Pancreas (tissue), 10 donors: Measurements from ENCODE around the gene TMEM198. TPM values are rescaled to one million over a fixed set of nuclear protein-coding genes. Genes with fewer than 3 reads are reported as not detected.

Source experiments
- ATAC-seq, 4 donors: fragments of 200-7000 bp; cut with Tn5 transposase; one replicate each; pipeline versions ENCODE4 v1.8.0 to v1.9.1; 2020; ENCODE audit warnings: mild to moderate bottlenecking in 4 of 4, moderate library complexity in 4 of 4
- DNase-seq, 6 donors: peaks; one replicate each; pipeline ENCODE4 v3.0.0-alpha.2; 2020
- FAIRE-seq: peaks from 2 replicates; lab custom pipeline; 2012; peaks lifted over from hg19 to GRCh38; lab: Jason Lieb, UNC
- H3K27ac ChIP-seq, 4 donors: fragments of 200-600 bp; sonication (generic); 1 replicate in 3 of 4; 2 replicates in 1 of 4; pipeline versions ENCODE4 v1.5.0 to v1.8.0; 2020
- H3K27me3 ChIP-seq, 4 donors: fragments of 200-600 bp; one replicate each; pipeline ENCODE4 v1.8.0; 2021
- H3K36me3 ChIP-seq, 3 donors: fragments of 200-600 bp; sonication (generic) in 1 of 3; one replicate each; pipeline versions ENCODE4 v1.5.0 to v1.8.0; 2020 to 2021
- H3K4me1 ChIP-seq, 3 donors: fragments of 200-600 bp; one replicate each; pipeline ENCODE4 v1.8.0; 2021
- H3K4me3 ChIP-seq, 4 donors: fragments of 200-600 bp; sonication (generic) in 2 of 4; one replicate each; pipeline versions ENCODE4 v1.5.0 to v1.8.0; 2020 to 2021
- H3K9me3 ChIP-seq, 4 donors: fragments of 200-600 bp; one replicate each; pipeline ENCODE4 v1.8.0; 2021
- CTCF ChIP-seq, 4 donors: fragments of 200-600 bp; sonication (generic) in 3 of 4; IDR thresholded peaks; one replicate each; pipeline versions ENCODE4 v1.5.0 to v1.8.0; 2021; ENCODE audit warnings: antibody characterized with exemption in 4 of 4
- WGBS, 2 donors: extraction: QIAGEN DNeasy Blood & Tissue Kit; methylation state at CpG; one replicate each; pipeline ENCODE4 v1.1.7; 2013; 5-methylcytosine and 5-hydroxymethylcytosine counted together
- intact Hi-C, 3 donors: fragments of 100-400 bp; cut with DNase I; formaldehyde crosslinking; loops; one replicate each; pipeline versions ENCODE4 v1.11.1 to v1.14.2; 2022
- polyA plus RNA-seq, 2 donors: library from polyadenylated mRNA; stranded (reverse); fragments of 200-250 nt; gene quantifications; one replicate each; pipeline ENCODE4 v1.2.3, GENCODE V29; 2013
- total RNA-seq, 6 donors: library from RNA; stranded (reverse); fragmentation: NEBNext Ultra II Directional in 4 of 6; extraction: Animal tissue kit (Norgen Biotek cat#: 25700) in 4 of 6; gene quantifications; one replicate each; pipeline versions ENCODE4 v1.2.1 to v1.2.4, GENCODE V29; 2021 to 2023
- donor health status: healthy with polysubstance abuse.
- donor health status: DM: no; HTN: no; CAD: no; lungs with moderate emphysema.
- donor health status: DM: no; HTN: no; CAD: no.
- donor health status: control.
- donor health status: control.
- donor health status: Bipolar disorder and iron deficiency.
- donor health status: DM: yes; HTN: yes; CAD: no.
- donor health status: DM: no; HTN: no; CAD: no.
- donor health status: DM: no; HTN: no; CAD: no.
- donor health status: DM: yes; HTN: yes; CAD: no.

TMEM198 gene
- total and polyA plus RNA-seq, 8 donors, result 2.6 to 13.3 (median 5.9) TPM

- ATAC-seq (no peak), DNase-seq (no peak), FAIRE-seq (no peak)
- 21 to 30% methylated on average over 1 of the region's 1 CpG for WGBS, 2 donors
- intact Hi-C loops, result no loop called here
- no peaks in the 10 kb centered on the region for H3K27me3 ChIP-seq
- H3K27ac ChIP-seq, result no peak overlapping the region
- H3K36me3 ChIP-seq, result peaks cover 0 to 9% (median 0%) of the 10 kb centered on the region in 3 donors
- TF ChIP-seq CTCF (IDR thresholded peaks at IDR 0.05), result no peak
- peak overlapping the region; percentile 61 to 67 (median 64) for H3K4me3 ChIP-seq
- H3K9me3 ChIP-seq, result no peaks in the 10 kb centered on the region
- peaks cover 0 to 15% (median 4%) of the 10 kb centered on the region in 3 donors for H3K4me1 ChIP-seq
These were observed 44.3 kb upstream of the TMEM198 start for GRCh38 chr2:219499555-219499954.

- H3K4me3 ChIP-seq, result no peak overlapping the region
- DNase-seq (no peak), FAIRE-seq (no peak), ATAC-seq (no peak)
- WGBS, 2 donors, result 85 to 88% methylated on average over 2 of the region's 2 CpGs
- peaks cover 0 to 15% (median 4%) of the 10 kb centered on the region in 3 donors for H3K4me1 ChIP-seq
- intact Hi-C loops, result no loop called here
- TF ChIP-seq CTCF (IDR thresholded peaks at IDR 0.05), result no peak
- H3K27me3 ChIP-seq, result no peaks in the 10 kb centered on the region
- peaks cover 0 to 10% (median 0%) of the 10 kb centered on the region in 3 donors for H3K36me3 ChIP-seq
- no peaks in the 10 kb centered on the region for H3K9me3 ChIP-seq
- no peak overlapping the region for H3K27ac ChIP-seq
These were observed 43.7 kb upstream of the TMEM198 start for GRCh38 chr2:219500135-219500534.

- intact Hi-C loops, result no loop called here
- DNase-seq, result peak in 1 of 6 donors; percentile 45
- H3K4me1 ChIP-seq, result peaks cover 0 to 15% (median 4%) of the 10 kb centered on the region in 3 donors
- no peaks in the 10 kb centered on the region for H3K27me3 ChIP-seq
- 91 to 95% methylated on average over 14 of the region's 14 CpGs for WGBS, 2 donors
- ATAC-seq, result no peak
- H3K36me3 ChIP-seq, result peaks cover 0 to 23% (median 0%) of the 10 kb centered on the region in 3 donors
- H3K27ac ChIP-seq, result no peak overlapping the region
- H3K9me3 ChIP-seq, result no peaks in the 10 kb centered on the region
- TF ChIP-seq CTCF (IDR thresholded peaks at IDR 0.05), result no peak
- no peak overlapping the region for H3K4me3 ChIP-seq
- no peak for FAIRE-seq
These were observed 42.0 kb upstream of the TMEM198 start for GRCh38 chr2:219501849-219502248.

- Histone ChIP-seq H3K27me3 (no peaks in the 10 kb centered on the region), H3K4me3 (no peak overlapping the region), H3K4me1 (peaks cover 0 to 10% (median 4%) of the 10 kb centered on the region in 3 donors), H3K27ac (no peak overlapping the region), H3K9me3 (no peaks in the 10 kb centered on the region), H3K36me3 (peaks cover 0 to 23% (median 0%) of the 10 kb centered on the region in 3 donors)
- intact Hi-C loops, result no loop called here
- DNase-seq (peak in 1 of 6 donors; percentile 7), ATAC-seq (no peak), FAIRE-seq (no peak)
- no peak for TF ChIP-seq CTCF (IDR thresholded peaks at IDR 0.05)
These were observed 41.2 kb upstream of the TMEM198 start for GRCh38 chr2:219502618-219503017.

GRCh38 chr2:219505585-219505984 lies 38.2 kb upstream of the TMEM198 start:
- ATAC-seq (no peak), DNase-seq (no peak), FAIRE-seq (no peak)
- Histone ChIP-seq H3K9me3 (no peaks in the 10 kb centered on the region), H3K4me3 (no peak overlapping the region), H3K4me1 (peaks cover 0 to 4% (median 0%) of the 10 kb centered on the region in 3 donors), H3K27me3 (no peaks in the 10 kb centered on the region), H3K36me3 (peaks cover 0 to 23% (median 0%) of the 10 kb centered on the region in 3 donors), H3K27ac (no peak overlapping the region)
- no peak for TF ChIP-seq CTCF (IDR thresholded peaks at IDR 0.05)
- WGBS, 2 donors, result 88 to 91% methylated on average over 9 of the region's 9 CpGs
- intact Hi-C loops, result no loop called here
